SK-N-MC (cell line): ENCODE results near the gene FAM200B.
A peak's percentile ranks its signal among the peaks of the same experiment; 100 is the strongest.

Experiments
- EZH2 ChIP-seq: fragments of 200-600 bp; sonication (generic); IDR thresholded peaks from one replicate; pipeline ENCODE4 v1.6.1; 2017; ENCODE audit warnings: antibody characterized with exemption
- FOXP2 ChIP-seq: optimal IDR thresholded peaks from 2 replicates; pipeline ENCODE3; 2011; ENCODE audit warnings: mild to moderate bottlenecking, moderate library complexity; ENCODE audit not compliant: insufficient read depth; ENCODE audit errors: extremely low read length, control extremely low read depth
- POLR2AphosphoS5 ChIP-seq: IDR thresholded peaks from 2 replicates; pipeline ENCODE4 v1.6.1; 2012; ENCODE audit warnings: mild to moderate bottlenecking, low read depth, low read length, borderline replicate concordance

- TF ChIP-seq FOXP2: peak; percentile 79
- no peak for TF ChIP-seq EZH2
- TF ChIP-seq POLR2AphosphoS5: no peak
Measured at GRCh38 chr4:15707363-15707715, 25.7 kb downstream of the FAM200B start.
